Testis (tissue), 2 donors: ENCODE data around the gene WNT8A.

Experiments used
- CTCF ChIP-seq, 3 experiments: fragments of 450-650 bp in 2 of 3; fragments of 200-600 bp in 1 of 3; sonication (generic) in 1 of 3; IDR thresholded peaks; one replicate each; pipeline ENCODE4 v1.5.1; 2016 to 2019; ENCODE audit warnings: antibody characterized with exemption in 3 of 3, mild to moderate bottlenecking in 2 of 3, moderate library complexity in 1 of 3
- POLR2A ChIP-seq: fragments of 450-650 bp; IDR thresholded peaks from one replicate; pipeline ENCODE4 v1.6.1; 2017; ENCODE audit warnings: antibody characterized with exemption, mild to moderate bottlenecking, moderate library complexity

DNA sequence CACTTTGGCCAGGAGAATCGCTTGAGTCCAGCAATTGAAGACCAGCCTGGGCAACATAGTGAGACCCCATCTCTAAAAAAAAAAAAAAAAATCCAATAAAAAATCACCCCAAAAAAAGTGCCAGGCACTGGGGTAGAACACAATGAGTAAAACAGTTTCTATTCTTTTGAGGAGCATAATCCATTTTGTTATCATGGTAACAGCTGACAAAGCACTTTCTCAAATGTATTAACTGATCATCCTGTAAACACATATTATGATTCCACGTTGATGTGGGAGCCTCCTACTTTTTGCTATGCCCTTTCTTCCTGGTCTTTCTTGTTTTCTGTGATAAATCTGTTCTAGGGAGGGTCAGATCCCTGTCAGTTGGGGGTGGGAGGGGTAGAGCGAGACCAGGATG is 30.3 kb upstream of the WNT8A start:
- TF ChIP-seq POLR2A: no peak
- TF ChIP-seq CTCF (IDR thresholded peaks at IDR 0.05): no peak
